HG02623 (cell line): ENCODE results near the gene RNF217.
"Not testable (repeated sequence)": the region's sequence is repeated elsewhere in the genome, so short reads cannot be mapped to it uniquely, and the experiment has no call there.

ENCODE experiments used
- ATAC-seq: cut with Tn5 transposase; IDR thresholded peaks from one replicate; pipeline ENCODE4 v1.9.1; 2021; ENCODE audit warnings: moderate library complexity; ENCODE audit not compliant: unreplicated experiment

RNF217 gene

GRCh38 chr6:124962639-124963415 lies 590 bp downstream of the RNF217 start:
- no peak for ATAC-seq

GRCh38 chr6:124963416-124963785 lies 1.2 kb downstream of the RNF217 start:
- ATAC-seq: no peak

DNA sequence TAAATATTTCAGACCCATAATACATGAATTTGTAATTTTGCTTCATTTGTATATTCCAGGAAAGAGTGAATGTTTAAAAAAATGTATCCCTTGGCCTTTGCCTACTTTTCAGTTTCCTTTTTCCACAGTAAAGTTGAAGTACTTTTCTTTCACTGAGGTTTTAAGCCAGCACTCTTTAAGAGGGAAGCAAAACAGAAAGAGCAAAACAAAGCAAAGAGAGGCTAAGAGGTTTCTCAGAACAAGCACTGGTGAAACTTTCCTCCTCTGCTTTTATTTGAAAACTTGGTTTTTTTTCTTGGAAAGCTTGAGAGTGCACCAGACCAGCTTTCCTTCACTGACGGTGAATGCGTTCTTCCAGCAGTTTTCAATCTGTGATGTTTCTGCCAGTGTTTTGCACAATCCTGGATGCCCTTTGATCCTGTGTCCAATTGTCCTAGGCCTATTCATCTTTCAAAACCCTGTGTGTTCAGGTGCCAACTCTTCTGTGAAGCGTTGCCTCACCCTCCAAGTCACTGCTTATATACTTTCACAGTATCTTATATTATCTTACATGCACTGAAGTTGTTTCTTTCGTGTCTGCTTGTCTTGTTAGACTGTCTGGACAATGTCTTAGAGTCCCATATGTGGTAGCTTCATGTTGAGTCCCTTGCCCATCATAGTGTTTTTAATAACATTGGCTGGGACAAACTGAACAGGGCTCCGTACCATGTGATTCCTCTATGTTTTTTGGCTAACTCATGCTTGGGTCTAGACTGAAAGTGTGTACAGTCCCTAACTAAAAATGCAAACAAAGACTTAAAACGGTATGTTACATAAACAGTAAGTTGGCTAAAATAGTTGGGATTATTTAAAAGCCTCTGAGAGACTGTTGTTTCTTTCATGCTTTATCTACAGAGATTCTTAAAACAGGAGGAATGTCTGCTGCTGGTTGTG lies 1.9 kb downstream of the RNF217 start:
- no peak for ATAC-seq

DNA sequence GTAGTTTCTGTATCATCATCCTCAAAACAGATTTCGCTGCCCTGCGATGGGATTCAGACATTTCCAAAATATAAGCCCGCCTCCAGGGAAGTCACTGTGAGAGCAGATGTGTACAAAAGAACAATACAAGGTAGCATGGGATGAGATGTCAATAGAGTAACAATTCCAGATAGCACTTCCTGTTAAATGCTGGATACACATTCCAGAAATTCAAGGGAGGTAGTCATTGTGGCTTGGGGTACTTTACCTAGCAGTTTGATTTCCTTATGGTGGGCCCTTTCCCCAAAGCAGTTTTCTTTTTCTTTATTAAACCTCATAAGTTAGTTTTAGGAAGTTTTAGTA lies 2.5 kb downstream of the RNF217 start:
- no peak for ATAC-seq

- ATAC-seq: not testable (repeated sequence)
Observed at GRCh38 chr6:124965424-124965850, 3.2 kb downstream of the RNF217 start.

DNA sequence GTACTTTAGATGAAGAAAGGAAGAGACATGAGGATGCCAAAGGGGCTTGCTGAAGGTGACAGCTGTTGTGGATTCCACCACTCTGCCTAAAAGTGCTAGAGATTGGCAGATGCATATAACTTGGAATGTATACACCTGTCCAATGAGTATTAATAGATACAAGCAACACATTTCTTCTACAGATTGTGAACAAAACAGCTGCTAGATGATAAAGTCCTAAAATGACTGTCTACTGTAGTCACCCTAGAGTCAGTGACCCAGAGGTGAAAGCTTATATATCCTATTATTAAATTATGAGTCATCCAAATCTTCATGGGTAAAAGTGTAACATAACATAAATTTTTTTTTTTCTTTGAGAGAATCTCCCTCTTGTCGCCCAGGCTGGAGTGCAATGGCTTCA lies 5.2 kb downstream of the RNF217 start:
- ATAC-seq: no peak

GRCh38 chr6:124968401-124968800 lies 6.2 kb downstream of the RNF217 start:
- ATAC-seq: no peak

DNA sequence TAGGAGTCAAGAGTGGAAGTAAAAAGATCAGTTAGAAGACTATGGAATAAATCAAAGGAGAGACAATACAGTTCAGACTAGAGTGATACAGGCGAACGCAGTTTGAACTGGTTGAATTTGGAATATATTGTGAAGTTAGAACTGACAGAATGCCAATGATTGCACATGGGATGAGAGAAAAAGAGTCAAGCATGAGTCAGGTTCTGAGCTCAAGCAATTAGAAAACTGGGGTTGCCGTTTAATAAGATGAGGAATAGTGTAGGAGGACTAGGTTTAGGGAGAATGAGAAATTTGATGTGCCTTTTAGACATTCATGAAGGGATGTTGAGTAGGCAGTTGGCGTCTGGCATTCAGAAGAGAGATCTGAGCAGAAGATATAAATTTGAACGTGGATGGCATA lies 8.0 kb downstream of the RNF217 start:
- no peak for ATAC-seq

DNA sequence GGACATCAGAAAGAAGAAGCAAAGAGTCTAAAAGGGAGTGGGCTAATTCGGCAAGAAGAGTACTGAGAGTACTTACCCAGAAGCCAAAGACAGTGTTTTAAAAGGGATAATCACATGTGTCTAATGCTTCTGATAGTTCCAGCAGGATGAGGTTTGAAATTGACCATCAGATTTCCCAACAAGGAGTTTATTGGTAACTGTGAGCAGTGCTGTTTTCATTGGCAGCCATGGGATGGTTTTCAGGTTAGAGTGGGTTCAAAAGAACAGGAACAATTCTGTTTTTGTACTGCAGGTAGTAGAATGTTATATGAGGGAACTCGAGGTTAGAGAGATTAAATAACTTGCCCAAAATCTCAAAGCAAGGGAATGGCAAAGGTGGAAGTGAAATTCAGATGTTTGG lies 8.5 kb downstream of the RNF217 start:
- ATAC-seq: no peak

- no peak for ATAC-seq
Observed at GRCh38 chr6:124973780-124974179, 11.5 kb downstream of the RNF217 start.

- no peak for ATAC-seq
Observed at GRCh38 chr6:124974771-124975377, 12.6 kb downstream of the RNF217 start.

DNA sequence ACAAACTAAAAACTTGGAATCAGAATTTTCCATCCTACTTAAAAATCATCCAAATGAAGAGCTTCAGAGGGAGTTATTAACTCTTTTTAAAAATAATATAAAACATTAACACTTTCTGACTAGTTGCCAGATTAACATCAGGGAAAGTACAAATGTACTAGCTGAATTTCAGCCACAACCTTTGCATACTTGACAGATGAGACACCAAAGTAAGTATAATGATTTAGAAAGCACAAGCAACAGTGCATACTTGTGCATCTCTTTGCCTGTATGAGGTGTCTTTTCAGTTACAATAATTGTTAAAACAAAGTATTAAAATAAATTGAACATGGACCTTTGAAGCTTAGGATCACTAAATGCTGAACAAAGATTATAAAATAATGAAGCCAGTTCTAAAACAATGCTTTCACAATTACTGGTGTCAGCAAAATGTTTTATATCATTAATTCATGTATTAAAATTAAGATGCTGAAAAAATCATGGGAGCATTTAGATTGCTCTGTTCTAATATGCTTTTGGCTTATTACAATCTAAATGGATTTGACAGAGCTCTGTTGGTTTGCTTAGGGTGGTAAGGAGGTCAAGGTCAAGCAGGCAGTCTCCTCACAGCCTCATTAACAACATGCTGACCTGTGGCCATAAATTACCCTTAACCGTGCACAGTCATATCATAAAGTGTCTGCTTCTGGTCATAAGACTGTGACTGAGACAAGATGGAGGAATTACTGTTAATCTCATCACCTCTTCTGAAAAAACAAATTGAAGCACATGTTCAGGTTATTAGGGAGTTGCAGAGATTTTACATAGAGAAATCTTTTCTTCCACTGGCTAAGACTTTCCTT lies 15.1 kb downstream of the RNF217 start:
- ATAC-seq: no peak

DNA sequence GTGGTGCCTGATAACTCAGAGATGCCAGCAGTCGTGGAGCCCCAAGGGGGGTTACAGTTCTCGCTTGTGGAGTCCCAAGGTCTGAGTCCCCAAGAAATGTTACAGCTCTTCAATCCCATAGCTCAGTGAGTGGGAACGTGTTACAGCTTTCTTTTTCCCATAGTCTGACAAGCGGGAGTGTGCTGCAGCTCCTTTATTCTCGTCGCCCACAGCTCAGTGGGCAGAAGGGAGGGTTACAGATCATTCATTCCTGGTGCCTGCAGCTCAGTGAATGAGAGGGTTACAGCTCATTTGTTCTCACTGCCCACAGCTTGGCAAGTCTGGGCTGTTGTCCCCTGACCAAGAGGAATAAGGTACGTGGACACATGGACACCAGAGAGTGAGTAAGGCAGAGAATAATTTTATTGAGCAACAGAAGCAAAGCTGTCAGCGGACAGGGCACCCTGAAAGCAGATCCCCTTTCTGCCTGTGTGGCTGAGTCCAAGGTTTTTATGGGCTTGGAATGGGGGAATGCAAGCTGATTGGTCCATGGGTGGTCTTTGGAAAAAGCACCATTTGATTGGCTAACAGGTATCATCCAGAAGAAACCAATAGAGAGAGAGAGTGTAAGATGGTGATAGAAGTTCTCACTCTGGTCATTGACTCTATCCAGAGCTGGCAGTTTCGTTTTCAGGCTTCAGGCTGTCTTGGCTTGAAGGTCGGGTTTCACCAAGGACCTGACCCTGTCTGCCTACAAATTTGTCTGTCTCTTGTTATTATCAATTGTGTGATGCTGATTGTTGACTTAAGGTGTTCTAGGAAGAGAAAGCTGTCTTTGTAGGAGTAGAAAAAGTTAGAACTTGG lies 16.4 kb downstream of the RNF217 start:
- ATAC-seq: no peak

DNA sequence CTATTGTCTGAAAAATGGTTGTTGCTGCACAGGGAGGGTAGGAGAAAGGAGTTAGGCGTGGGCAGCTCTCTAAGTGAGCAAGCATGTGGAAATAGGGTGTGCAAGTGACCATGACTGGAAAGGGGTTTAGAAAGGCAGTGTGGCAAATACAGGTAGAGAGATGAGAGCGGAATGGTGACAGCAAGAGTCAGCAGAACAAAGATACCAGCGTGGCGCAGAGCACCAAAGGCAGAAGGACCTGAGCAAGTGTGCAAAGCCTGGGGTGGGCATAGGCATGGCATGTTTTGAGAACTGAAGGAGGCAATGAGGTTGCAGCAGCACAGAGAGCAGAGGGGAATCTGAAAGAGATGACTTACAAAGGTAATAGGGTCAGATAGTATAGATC lies 17.0 kb downstream of the RNF217 start:
- no peak for ATAC-seq

GRCh38 chr6:124982669-124983068 lies 20.4 kb downstream of the RNF217 start:
- ATAC-seq: no peak

- ATAC-seq: peak; percentile 61
Observed at GRCh38 chr6:124983383-124984083, 21.3 kb downstream of the RNF217 start.

DNA sequence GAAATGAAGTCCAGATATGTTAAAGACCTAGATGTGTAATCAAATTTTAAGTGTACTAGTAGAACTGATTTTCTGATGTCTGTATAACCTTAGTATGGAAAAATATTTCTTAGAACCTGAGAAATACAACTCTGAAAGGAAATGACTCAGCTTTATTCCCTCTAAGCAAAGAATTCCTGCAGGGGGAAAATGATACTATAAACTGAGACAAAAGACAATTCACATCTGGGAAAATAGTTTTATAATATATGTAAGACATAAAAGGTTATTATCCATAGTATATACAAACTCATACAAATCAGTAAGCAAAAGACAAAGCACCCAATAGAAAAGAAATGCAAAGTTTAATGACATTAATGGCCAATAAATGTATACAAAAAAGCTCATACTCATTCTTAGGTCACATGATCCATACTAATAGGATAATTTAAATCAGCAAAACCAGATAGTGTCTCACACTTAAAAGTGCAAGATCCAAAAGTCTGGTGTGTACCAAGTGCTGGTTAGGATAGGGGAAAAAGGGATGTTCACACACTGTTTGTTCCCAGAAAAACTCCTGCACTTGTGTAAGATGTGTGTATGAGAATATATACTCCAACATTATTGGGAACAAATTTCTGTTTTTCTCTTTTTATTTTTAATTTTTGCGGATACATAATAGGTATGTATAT lies 22.6 kb downstream of the RNF217 start:
- ATAC-seq: no peak

DNA sequence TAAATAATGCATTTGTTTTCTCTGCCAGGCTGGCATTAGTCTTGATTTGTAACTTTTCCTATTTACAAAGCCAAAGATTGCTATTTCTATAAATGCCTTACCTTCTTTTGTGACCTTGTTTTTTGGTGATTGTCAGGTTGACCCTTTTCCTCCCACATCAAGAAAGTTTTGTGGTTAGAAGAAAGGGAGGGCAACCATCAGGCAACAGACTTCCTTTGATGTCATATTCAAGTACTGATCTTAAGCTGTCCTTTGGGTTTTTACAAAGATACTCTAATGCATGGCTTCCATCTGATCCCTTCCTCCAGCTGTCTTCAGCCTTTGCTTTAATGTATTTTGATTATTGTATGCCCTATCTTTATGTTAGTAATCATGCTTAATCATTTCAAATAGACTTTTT lies 23.9 kb downstream of the RNF217 start:
- ATAC-seq: no peak

DNA sequence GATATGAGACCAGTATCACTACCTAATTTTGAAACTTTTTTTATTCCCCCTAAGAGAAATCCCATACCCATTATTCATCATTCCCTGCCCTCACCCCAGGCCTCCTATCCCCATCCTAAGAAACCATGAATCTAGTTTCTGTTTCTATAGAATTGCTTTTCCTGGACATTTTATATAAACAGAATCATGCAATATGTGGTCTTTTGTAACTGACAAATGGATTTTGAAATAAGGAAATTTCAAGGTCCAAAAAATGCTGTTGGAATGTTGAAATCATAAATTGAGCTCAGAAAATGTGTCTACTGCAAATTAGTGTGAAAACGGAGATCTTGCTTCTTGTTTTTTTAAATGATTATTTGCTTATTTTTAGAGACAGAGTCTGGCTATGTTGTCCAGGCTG lies 25.1 kb downstream of the RNF217 start:
- ATAC-seq: no peak
